Activated CD4-positive, alpha-beta T cell treated with anti-CD3 and anti-CD28 coated beads, Interleukin-2, amount 10 ng/mL, durations not matched to agents 7 days and 5 days (primary cell): ENCODE data around the gene GPR89B. TPM values are rescaled to one million over a fixed set of nuclear protein-coding genes. Genes with fewer than 3 reads are reported as not detected.

Experiments used
- total RNA-seq, 2 experiments: library from RNA; stranded (reverse); gene quantifications; one replicate each; pipeline ENCODE4 v1.2.3, GENCODE V29; 2021

The GPR89B gene
- total RNA-seq, 2 experiments from 2014 or later, result 23.2 to 25.8 TPM

Other genes starting within 250 kb of the GPR89B start
- gene GJA5, start 167.8 kb upstream of the GPR89B start, total RNA-seq, result not detected
- not detected for gene GJA8, start 25.6 kb upstream of the GPR89B start, total RNA-seq
- gene NBPF11, start 223.9 kb downstream of the GPR89B start, total RNA-seq, result 10 to 100 TPM in 1 of 2 experiments, 1 to 10 TPM in 1; 9.9 to 10.8 TPM